GM11168 (cell line): ENCODE measurements around the gene TP53I13.

Experiments
- in situ Hi-C: fragments of 300-500 bp; cut with MboI; formaldehyde crosslinking; loops from one replicate; pipeline ENCODE4 v1.12.0; 2022; ENCODE audit warnings: low sequenced_read_pairs; ENCODE audit not compliant: unreplicated experiment

TP53I13 gene

GRCh38 chr17:29591146-29591736, 22.7 kb downstream of the TP53I13 start:
- in situ Hi-C loops = no loop called here

DNA sequence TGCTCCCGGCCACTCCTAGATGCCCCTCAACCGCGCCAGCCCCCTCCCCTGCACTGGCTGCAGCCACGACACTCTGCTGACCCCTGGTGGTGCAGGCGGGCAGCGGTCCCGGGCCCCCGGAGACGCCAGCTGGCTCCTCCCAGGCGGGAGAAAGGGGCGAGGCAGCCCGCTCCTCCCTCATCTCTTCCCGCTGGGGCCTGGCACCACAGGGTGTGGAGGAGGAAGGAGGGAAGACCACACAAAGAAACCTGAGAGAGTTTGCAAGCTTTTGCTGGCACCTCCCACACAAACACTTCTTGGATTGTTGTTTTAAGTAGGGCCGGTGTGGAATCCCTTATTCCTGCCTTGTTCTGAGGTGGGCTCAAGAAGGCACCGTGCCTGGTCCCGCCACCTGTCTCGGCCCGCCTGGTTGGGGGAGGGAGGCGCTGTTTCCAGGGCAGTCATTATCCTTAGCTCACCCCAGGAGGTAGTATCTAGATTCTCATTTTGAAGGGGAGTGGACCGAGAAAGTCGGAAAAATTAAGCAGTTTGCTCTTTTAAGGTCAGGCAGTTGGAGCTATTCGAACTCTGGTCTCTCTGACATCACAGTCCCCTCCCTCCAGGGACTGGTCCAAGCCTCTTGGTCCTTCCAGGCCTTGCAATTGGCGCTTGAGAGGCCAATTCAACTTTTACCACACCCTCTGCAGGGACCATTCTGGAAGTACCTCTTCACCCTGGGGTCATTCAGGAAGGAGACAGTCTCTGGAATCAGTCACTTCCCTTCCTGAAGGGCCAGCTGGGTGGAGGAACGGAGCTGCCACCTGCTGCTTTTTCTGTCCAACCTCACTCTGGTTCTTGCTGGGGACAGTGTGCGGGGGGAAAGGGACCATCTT, 23.5 kb downstream of the TP53I13 start:
- in situ Hi-C loops = no loop called here

- in situ Hi-C loops = no loop called here
These were observed 24.5 kb downstream of the TP53I13 start, which contains the start of gene ANKRD13B for GRCh38 chr17:29592850-29593551. ANKRD13B (plus strand) TSS chr17:29593132; CDS start chr17:29593622, 490 bp downstream.

GRCh38 chr17:29593591-29594518, 25.4 kb downstream of the TP53I13 start:
- in situ Hi-C loops = no loop called here

- in situ Hi-C loops = no loop called here
These were observed 26.1 kb downstream of the TP53I13 start for GRCh38 chr17:29594519-29595090.

DNA sequence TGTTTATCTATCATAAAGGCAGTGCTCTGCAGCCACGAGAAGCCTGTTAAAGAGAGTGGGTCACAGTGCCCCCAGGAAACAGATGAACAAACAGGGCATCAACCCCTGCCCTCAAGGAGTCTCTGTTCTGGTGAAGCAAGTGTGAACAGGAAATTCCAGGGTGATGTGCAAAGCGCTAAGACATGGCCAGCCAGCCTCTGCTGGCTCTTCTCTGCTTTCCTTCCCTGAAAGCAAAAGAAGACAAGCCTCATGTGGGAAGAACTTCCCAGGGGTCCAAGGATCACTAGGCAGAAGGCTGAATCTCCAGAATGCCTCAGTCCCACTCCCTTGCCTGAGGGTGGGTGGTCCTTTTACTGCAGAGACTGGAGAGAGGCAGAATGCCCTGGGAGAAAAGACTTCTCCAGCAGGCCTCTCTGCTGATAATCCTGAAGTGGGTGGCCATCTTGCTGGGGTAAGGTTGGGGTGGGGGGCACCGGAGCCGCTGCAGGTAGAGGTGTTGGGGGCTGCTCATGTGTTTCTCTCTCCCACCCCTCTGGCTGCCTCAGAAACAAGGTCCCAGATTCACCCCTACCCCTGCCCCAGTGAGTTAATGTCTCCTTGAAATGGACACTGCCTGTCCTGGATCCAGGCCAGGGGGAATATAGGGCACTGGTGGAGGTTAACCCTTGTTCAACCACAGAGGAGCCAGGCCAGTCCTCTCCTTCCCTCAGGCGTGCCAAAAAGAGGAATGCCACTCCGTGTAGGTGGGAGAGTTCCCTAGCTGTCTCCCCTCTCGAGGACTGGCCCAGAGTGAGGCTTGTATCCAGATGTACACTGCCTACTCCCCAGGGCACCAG, 26.8 kb downstream of the TP53I13 start:
- in situ Hi-C loops = no loop called here

DNA sequence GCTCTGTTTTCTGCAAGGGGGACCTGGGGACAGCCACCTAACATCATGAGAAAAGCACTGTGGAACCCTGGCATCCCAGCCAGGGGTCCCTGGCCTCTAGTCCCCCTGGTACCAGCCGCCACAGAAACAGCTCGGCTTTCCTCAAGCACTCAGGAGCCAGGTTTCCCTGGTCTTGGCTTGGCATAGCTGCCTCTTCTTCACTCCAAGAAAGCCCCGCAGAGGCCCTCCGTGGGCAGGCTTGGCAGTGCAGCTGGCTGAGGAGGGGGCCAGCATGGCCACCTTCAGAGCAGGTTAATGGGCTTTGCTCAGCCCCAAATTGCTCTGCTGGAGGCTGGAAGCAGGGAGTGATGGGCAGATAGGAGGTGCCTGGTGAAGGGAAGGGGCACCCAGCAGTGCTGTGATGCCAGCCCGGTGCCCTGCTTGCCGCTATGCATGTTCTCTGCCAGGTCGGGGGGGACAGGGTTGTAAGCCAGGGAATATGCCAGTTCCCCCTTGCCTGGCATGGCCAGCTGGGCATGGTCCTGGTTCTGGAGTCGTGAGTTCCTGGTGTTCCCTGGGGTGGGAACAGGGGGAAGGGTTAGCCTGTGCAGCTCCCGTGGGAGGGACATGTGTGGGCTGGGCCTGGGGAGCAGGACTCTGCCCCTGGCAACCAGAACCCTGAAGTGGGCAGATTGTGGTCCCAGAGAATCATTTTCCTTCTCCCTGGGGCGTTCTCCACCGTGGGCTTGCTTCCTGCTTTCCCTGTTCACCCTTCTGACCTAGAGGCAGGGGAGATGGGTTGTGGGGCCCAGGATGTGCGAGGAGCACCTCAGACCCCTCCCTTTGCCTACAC, 27.7 kb downstream of the TP53I13 start:
- in situ Hi-C loops = no loop called here

DNA sequence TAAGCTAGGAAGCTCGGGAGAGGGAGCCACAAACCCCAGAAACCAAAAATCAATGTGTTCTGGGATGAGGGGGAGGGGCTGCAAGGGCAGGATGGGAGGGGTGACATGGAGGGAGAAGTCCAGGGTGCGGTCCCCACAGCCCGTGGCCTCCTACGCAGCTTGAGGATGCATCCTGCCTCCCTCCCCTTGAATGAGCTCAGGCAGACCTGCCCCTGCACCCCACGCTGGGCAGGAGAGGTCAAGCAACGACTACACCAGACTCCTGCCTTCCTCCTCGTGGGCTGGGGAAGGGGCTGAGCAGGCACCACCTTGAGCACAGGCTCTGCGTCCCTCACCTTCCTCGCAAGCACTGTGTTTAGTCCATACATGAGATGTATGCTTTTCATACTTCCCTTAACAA, 28.3 kb downstream of the TP53I13 start:
- in situ Hi-C loops = no loop called here

- in situ Hi-C loops = no loop called here
These were observed 29.1 kb downstream of the TP53I13 start for GRCh38 chr17:29597361-29598172.

- in situ Hi-C loops = no loop called here
These were observed 34.7 kb downstream of the TP53I13 start for GRCh38 chr17:29603109-29603674.

- in situ Hi-C loops = no loop called here
These were observed 39.2 kb downstream of the TP53I13 start for GRCh38 chr17:29607557-29608195.

- in situ Hi-C loops = no loop called here
These were observed 40.5 kb downstream of the TP53I13 start for GRCh38 chr17:29608986-29609385.

DNA sequence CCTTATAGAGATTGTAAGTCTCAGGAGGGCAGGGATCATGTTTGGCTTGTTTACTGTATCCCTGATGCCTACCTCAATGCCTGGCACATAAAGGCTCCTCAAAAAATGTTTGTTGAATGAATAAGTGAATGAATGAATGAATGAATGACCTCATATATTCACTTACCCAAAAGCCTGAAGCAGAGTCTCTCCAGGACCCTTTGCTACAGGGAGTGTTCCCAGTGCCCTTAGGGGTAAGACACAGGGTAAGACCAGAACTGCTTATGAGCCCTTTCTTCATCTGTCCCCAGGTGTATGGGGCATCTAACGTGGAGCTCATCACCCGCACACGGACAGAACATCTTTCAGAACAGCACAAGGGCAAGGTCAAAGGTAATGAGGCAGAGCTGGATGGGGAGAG, 41.9 kb downstream of the TP53I13 start:
- in situ Hi-C loops = no loop called here

GRCh38 chr17:29611351-29612093, 43.0 kb downstream of the TP53I13 start:
- in situ Hi-C loops = no loop called here

DNA sequence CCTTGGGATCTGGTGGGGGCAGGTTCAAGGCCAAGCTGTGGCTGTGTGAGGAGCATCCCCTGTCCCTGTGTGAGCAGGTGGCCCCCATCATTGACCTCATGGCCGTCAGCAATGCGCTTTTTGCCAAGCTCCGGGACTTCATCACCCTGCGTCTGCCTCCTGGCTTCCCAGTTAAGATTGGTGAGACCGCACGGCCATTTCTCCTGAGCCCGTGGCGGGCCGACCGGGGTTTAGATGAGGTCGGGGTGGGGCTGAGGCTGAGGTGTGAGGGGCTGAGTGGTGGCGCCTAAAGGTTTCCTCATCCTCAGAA, 43.5 kb downstream of the TP53I13 start:
- in situ Hi-C loops = no loop called here
